GF-D8 (cell line): Measurements from ENCODE around the gene WNT7B.

ENCODE experiments used
- DNase-seq: peaks from one replicate; lab custom pipeline; 2025; lab: John Stamatoyannopoulos, UW

WNT7B gene

DNA sequence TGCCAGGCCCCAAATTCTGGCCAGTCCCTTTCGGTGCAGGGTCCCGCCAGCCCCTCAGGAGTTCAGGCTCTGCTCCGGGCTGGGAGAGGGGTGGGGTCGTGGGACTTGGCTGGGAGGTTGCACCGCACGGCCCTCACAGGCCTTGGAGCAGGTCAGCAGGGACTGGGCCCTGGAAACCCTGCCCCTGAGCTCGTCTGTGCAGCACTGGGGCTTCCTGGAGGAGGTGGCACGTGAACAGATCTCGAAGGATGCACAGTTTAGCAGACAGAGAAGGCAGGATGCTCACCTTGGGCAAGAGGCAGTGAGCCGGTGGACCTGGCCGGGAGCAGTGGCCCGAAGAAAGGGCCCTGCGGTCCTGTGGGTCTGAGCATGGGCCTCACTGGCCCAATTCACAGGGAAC lies 70.0 kb downstream of the WNT7B start:
- no peak for DNase-seq

- DNase-seq, result no peak
These were observed 70.8 kb downstream of the WNT7B start for GRCh38 chr22:45905924-45906865.

DNA sequence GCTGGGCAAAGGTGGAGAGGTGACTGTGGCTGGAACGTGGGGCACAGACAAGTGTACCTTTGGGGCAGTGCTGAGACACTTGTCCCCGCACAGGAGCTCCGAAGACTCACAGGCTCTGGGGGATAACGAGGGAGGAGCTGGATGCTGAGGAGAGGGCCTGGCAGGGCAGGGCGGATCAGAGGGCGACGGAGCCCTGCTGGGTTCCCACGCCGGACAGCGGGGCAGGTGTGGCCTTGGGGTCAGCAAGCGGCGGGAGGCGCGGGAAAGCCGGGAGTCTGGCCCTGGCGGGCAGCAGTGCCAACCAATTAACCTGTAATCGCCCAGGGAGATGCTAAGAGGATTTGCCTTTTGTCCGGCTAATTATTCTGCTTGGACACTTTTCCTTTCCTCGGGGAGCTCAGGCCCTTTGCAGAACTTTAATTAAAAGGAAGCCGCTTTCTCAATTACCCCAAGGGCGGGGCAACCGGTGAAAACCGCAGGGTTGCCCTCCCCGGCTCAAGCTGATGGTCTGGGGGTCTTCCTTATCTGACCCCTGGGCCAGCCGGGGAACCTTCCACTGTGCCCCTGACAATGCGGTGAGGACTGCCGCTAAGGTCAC lies 71.5 kb downstream of the WNT7B start:
- DNase-seq, result no peak

- DNase-seq, result no peak
These were observed 72.7 kb downstream of the WNT7B start for GRCh38 chr22:45904236-45904635.

GRCh38 chr22:45903355-45904135 lies 73.4 kb downstream of the WNT7B start:
- DNase-seq, result no peak

DNA sequence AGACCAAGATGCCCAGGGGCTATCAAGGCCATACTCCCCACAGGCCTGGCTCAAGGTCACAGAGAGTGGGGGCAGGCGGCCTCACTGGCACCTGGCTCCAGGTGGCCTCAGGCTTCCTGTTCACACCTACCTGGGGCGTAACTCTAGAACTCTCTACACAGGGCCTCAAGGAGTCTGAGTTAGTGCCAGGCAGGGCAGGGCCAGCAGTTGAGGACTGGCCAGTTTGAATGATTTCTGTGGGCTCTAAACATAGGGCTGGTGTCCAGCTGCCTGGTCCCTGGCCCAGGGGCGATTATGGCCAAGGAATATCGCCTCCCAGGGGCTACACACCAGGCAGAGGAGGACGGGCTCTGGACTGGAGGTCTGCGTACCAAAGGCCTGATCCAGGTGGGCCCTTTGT lies 79.2 kb downstream of the WNT7B start:
- no peak for DNase-seq

GRCh38 chr22:45896964-45897538 lies 79.9 kb downstream of the WNT7B start:
- no peak for DNase-seq

DNA sequence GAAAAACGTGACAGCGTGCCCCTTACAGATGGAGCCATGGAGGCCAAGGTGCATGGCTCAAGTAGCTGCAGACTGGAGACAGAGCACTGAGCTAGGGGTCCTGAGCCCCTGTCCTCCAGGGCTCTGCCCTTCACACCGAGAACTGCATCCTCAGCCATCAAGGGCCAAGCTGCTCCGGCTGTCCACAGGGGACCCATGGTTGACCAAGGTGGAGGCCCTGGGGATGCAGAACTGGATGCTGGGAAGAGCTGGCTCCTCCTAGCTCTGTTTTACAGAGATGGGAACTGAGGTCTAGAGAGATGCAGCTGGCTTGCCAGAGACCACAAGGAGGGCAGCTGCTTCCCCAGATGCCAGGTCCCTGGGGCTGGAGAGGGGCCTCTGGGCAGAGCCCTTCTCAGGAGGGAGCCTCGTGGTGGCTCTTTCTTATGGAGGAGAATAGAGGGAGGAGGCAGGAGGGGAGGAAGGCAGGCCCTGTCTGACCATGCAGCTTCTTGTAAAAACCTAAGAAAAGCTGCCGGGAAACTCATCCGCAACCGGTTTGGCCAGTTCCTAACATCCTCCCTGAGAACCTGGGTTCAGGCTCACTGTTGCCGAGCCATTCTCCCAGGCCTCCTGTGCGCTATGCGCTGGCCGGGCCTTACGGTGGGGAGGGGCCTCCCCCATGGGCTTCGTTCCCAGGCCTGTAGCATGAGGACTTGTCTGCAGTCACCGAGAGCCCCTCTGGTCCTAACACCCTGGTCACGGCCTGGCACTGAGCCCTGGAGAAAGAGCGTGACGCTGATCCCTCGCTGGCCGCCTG lies 80.6 kb downstream of the WNT7B start:
- no peak for DNase-seq

DNA sequence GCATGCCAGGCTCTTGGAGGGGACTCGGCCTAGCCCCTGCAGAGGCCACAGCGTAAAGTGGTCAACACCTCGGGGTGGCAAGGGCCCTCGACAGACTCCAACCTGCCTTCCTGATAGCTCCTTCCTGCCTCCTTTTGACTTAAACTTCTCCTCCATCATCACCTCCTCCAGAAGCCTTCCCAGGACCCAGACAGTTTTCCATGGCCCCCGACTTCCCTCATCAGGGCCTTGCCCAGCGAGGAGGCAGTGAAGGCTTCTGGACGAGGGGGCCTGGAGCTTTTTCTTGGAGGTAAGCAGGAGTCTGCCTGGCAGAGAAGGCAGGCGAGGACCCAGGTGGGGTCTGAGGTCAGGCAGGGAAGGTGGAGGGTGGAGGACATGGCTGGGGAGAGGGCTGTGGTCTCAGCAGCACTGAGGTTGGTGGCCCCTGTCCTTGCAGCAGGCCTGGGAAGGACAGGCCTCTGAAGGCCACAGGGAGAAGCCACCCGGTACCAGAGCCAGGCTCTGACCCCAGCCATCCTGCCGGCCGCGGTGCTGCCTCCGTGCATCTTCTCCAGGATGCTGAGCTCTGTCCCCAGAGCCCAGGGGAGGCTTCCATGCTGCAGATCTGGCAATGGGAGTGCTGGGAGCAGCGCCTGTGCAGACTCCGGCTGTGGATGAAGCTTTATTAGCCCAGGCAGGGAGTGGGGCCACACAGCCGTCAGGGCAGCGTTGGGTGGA lies 81.4 kb downstream of the WNT7B start:
- no peak for DNase-seq

GRCh38 chr22:45893516-45893915 lies 83.4 kb downstream of the WNT7B start:
- DNase-seq, result no peak

GRCh38 chr22:45892681-45893461 lies 84.1 kb downstream of the WNT7B start:
- DNase-seq, result no peak

GRCh38 chr22:45891996-45892621 lies 84.9 kb downstream of the WNT7B start:
- no peak for DNase-seq

- DNase-seq, result no peak
These were observed 85.4 kb downstream of the WNT7B start for GRCh38 chr22:45891471-45891995.

DNA sequence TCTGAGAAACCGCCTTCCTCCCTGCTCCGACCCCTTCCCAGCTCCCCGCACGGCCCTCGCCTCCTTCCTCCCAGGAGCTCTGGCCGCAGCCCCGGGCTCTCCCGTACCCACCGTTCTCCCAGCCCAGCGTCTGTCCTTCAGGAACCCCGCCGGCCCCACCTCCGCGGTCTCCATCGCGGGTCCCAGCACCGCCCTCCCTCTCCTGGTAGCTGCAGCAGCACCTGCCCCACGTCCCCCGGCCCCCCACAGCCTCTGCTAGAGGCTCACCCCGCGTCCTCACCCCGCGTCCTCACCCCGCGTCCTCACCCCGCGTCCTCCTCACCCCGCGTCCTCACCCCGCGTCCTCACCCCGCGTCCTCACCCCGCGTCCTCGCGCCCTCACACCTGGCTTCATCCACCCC lies 85.9 kb downstream of the WNT7B start:
- no peak for DNase-seq

- no peak for DNase-seq
These were observed 86.7 kb downstream of the WNT7B start for GRCh38 chr22:45890351-45890635.

DNA sequence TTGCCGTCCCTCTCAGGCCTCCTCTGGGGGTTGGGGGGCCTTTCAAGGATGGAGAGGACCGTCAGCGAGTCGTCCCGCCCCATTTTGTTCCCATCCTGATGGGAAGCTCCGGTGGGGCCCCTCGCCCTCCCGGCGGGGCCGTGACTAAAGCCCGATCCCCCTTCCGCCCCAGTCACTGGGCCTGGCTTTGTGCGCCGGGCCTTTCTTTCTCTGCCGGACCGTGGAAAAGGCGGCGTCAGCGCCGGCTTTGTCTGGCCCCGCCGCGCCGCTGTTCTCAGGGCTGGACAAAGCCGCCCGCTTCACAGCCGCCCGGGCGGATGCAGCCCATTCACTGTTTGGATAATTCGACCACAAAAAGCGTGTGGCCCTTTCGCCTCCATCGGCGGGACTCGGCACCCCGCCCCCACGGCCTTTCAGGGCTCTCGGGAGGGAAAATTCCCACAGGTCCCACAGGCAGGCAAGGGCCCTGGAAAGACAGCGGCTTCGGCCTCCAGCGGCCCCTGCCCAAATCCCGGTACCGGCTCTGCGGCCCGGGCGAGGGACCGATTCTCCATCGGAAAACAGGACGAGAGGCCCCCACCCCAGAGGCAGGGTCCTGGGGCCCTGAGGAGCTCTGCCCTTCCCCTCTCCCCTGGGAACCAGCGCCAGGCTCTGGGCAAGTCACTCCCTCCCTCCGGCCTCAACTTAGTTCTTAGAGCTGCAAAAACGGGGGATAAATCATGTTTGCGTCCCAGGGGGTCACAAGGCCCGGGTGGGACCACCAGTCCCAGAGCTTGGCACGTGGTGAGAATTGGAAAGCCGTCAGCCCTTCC lies 87.2 kb downstream of the WNT7B start:
- DNase-seq, result no peak

DNA sequence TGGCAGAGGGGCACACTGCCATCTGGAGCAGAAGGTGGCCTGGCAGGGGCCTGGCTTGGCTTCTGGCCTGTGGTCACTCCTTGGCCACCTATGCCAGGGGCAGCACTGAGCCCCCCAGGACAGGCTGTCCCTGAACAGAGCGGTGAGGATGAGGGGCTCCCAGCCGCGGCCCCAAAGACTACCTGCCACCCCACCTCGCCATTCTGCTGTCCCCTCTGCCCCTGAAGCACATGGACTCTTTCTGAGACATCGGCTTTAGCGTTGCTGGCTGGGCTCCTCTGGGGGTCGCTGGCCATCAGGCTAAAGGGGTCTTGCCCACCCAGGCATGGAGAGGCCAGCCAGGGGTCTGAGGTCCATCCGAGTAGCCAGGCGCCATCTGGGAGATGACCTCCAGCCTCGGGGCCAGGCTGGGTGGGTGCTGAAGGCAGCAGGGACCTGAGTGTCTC lies 87.8 kb downstream of the WNT7B start:
- no peak for DNase-seq

GRCh38 chr22:45888221-45889092 lies 88.5 kb downstream of the WNT7B start:
- DNase-seq, result no peak
